ENCODE data around the gene LRRC14B. TPM values are rescaled to one million over a fixed set of nuclear protein-coding genes. Genes with fewer than 3 reads are reported as not detected.
"Not testable (repeated sequence)": the region's sequence is repeated elsewhere in the genome, so short reads cannot be mapped to it uniquely, and the experiment has no call there.

The LRRC14B gene
- polyA plus RNA-seq, 3 donors, result not detected

- no peaks in the 10 kb centered on the region for H3K36me3 ChIP-seq (replicated peaks in 1 of 2; ENCODE audit: control insufficient read depth in 1 of 2, insufficient read depth in 2 of 2, low read length in 2 of 2)
- no peak for TF ChIP-seq CTCF (IDR thresholded peaks at IDR 0.05)
- H3K4me2 ChIP-seq (replicated peaks; ENCODE audit: extremely low read depth, low read length, poor library complexity, severe bottlenecking), result no peak overlapping the region
- H3K4me1 ChIP-seq (ENCODE audit: control insufficient read depth in 1 of 2, insufficient read depth in 2 of 2, low read length in 2 of 2), result no peaks in the 10 kb centered on the region
- intact Hi-C loops (cut with micrococcal nuclease), result no loop called here
- Mint-ChIP-seq H3K4me3 (no peak overlapping the region), H3K36me3 (no peaks in the 10 kb centered on the region), H3K9me3 (peaks cover 3 to 16% (median 6%) of the 10 kb centered on the region in 7 donors), H3K27ac (no peak overlapping the region), H3K27me3 (ENCODE audit: low read depth in 3 of 3) (peaks cover 7 to 10% (median 8%) of the 10 kb centered on the region in 3 donors), H3K4me1 (no peaks in the 10 kb centered on the region)
- H3K27ac ChIP-seq (ENCODE audit: low read depth in 1 of 2, low read length in 2 of 2), result no peak overlapping the region
- WGBS (ENCODE audit: insufficient coverage), result 85% methylated on average over 14 of the region's 14 CpGs
- H2AFZ ChIP-seq (ENCODE audit: insufficient read depth, low read depth, low read length, poor library complexity, severe bottlenecking), result no peak overlapping the region
- no peak overlapping the region for H3K9ac ChIP-seq (ENCODE audit: insufficient read depth, low read length, poor library complexity, severe bottlenecking)
- H3K27me3 ChIP-seq (ENCODE audit: control insufficient read depth in 2 of 2, insufficient read depth in 2 of 2, low read length in 2 of 2), result no peaks in the 10 kb centered on the region
- H4K20me1 ChIP-seq (ENCODE audit: insufficient read depth, low read length), result no peaks in the 10 kb centered on the region
- no peaks in the 10 kb centered on the region for H3K79me2 ChIP-seq (ENCODE audit: insufficient read depth, low read length)
- no peak for DNase-seq
- peaks cover 0 to 7% of the 10 kb centered on the region in 2 donors for H3K9me3 ChIP-seq (replicated peaks in 1 of 2; ENCODE audit: control insufficient read depth in 1 of 2, insufficient read depth in 1 of 2, low read length in 2 of 2)
- no peak overlapping the region for H3K4me3 ChIP-seq (replicated peaks in 1 of 3; ENCODE audit: low read depth in 2 of 3, low read length in 3 of 3)
Observed at GRCh38 chr5:164244-164643, 27.1 kb upstream of the LRRC14B start.

- H3K9ac ChIP-seq (ENCODE audit: insufficient read depth, low read length, poor library complexity, severe bottlenecking); H4K20me1 ChIP-seq (ENCODE audit: insufficient read depth, low read length); H3K79me2 ChIP-seq (ENCODE audit: insufficient read depth, low read length); H3K4me3 ChIP-seq (replicated peaks in 1 of 3; ENCODE audit: low read depth in 2 of 3, low read length in 3 of 3); H2AFZ ChIP-seq (ENCODE audit: insufficient read depth, low read depth, low read length, poor library complexity, severe bottlenecking); H3K36me3 ChIP-seq (replicated peaks in 1 of 2; ENCODE audit: control insufficient read depth in 1 of 2, insufficient read depth in 2 of 2, low read length in 2 of 2); H3K27ac Mint-ChIP-seq; H3K9me3 ChIP-seq (replicated peaks in 1 of 2; ENCODE audit: control insufficient read depth in 1 of 2, insufficient read depth in 1 of 2, low read length in 2 of 2); H3K4me1 Mint-ChIP-seq; H3K36me3 Mint-ChIP-seq; H3K4me2 ChIP-seq (replicated peaks; ENCODE audit: extremely low read depth, low read length, poor library complexity, severe bottlenecking); H3K4me1 ChIP-seq (ENCODE audit: control insufficient read depth in 1 of 2, insufficient read depth in 2 of 2, low read length in 2 of 2); H3K27me3 Mint-ChIP-seq (ENCODE audit: low read depth in 3 of 3); DNase-seq; H3K4me3 Mint-ChIP-seq; H3K27me3 ChIP-seq (ENCODE audit: control insufficient read depth in 2 of 2, insufficient read depth in 2 of 2, low read length in 2 of 2); H3K27ac ChIP-seq (ENCODE audit: low read depth in 1 of 2, low read length in 2 of 2); intact Hi-C loops (cut with micrococcal nuclease): not testable (repeated sequence)
- peaks cover 3 to 16% (median 6%) of the 10 kb centered on the region in 7 donors for H3K9me3 Mint-ChIP-seq
- WGBS (ENCODE audit: insufficient coverage), result 93% methylated on average over 18 of the region's 25 CpGs
Observed at GRCh38 chr5:164783-165182, 26.5 kb upstream of the LRRC14B start.

Data from CD14-positive monocyte (primary cell).